GM19043 (cell line): Measurements from ENCODE around the gene CRHBP.

Experiments used
- ATAC-seq: cut with Tn5 transposase; IDR thresholded peaks from one replicate; pipeline ENCODE4 v1.9.1; 2021; ENCODE audit warnings: low read depth; ENCODE audit not compliant: unreplicated experiment

CRHBP gene

GRCh38 chr5:77012601-77013000 lies 59.8 kb downstream of the CRHBP start:
- ATAC-seq = no peak

DNA sequence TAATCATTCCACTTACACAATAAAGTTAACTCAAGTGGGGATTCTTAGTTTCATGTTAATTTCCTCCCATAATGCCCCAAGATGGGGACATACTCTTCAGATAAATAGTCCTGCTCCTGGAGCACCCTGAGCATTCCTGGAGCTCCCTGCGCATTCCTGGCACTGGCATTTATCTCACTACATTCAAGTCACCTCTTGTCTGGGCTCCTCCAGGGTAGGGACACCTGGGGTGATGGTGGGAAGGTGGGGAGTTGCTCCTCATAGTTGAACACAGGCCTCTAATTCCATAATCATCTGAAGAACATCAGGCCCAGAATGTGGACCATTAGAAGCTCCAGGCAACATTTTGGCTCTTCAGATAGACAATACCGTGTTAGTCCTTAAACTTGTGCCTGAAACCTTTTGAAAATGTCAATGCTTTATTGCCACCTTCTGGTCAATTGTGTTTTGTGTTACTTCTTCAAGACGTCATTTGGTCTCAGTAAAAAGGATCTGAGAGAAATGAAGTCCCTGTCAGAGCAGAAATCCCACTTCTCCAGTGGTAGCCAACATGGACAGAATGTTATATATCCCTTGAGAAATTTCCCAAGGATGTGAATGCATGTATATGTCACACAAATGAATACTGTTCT lies 63.2 kb downstream of the CRHBP start:
- ATAC-seq = no peak

DNA sequence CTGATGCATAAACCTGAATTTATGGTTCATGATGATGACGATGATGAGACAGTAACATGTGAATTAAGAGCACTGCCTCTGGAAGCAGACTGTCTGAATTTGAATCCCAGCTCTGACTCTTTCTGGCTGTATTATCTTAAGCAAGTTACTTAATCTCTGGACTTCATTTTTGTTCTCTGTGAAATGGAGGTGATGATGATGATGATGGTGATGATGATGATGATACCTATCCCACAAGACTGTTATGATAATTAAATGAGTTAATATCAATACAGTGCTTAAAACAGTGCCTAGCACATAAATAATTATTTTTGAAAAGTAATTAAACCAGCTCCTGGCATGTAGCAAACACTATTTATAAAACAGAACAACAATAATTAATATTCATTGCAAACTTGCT lies 64.1 kb downstream of the CRHBP start:
- no peak for ATAC-seq

DNA sequence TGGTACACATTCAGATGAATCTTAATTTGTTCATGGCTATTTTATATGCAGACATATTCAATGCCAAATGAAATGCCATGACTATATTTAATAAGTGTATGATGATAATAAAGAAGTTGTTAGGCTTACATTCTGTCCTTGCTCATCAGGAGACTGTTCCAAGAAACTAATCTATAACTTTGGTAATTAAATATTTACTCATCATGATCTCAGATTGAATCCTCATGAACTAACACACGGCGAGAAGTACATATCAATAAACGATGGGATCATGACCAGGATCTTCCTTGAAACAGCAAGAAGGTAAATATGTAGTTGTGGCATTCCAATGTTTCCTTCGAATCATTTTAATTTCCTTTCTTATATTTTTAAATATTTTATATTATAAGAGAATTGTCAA lies 64.8 kb downstream of the CRHBP start:
- ATAC-seq = no peak
